GM13977 (cell line): Measurements from ENCODE around the gene TMEM126A.
A peak's percentile ranks its signal among the peaks of the same experiment; 100 is the strongest.
"Not testable (repeated sequence)": the region's sequence is repeated elsewhere in the genome, so short reads cannot be mapped to it uniquely, and the experiment has no call there.

ENCODE experiments used
- DNase-seq: peaks from one replicate; pipeline ENCODE4 v3.0.0; 2012; ENCODE audit warnings: low spot score
- CTCF ChIP-seq: IDR thresholded peaks from 2 replicates; pipeline ENCODE4 v1.5.1; 2012; ENCODE audit warnings: mild to moderate bottlenecking, control low read depth; ENCODE audit not compliant: insufficient read depth; ENCODE audit errors: extremely low read depth, missing control alignments
- in situ Hi-C: fragments of 300-500 bp; cut with MboI; formaldehyde crosslinking; loops from one replicate; pipeline ENCODE4 v1.12.0; 2022; ENCODE audit warnings: low sequenced_read_pairs, low pct_unique_long_range_greater_than_20kb, mixed read lengths, inconsistent platforms; ENCODE audit not compliant: unreplicated experiment

TMEM126A gene

DNA sequence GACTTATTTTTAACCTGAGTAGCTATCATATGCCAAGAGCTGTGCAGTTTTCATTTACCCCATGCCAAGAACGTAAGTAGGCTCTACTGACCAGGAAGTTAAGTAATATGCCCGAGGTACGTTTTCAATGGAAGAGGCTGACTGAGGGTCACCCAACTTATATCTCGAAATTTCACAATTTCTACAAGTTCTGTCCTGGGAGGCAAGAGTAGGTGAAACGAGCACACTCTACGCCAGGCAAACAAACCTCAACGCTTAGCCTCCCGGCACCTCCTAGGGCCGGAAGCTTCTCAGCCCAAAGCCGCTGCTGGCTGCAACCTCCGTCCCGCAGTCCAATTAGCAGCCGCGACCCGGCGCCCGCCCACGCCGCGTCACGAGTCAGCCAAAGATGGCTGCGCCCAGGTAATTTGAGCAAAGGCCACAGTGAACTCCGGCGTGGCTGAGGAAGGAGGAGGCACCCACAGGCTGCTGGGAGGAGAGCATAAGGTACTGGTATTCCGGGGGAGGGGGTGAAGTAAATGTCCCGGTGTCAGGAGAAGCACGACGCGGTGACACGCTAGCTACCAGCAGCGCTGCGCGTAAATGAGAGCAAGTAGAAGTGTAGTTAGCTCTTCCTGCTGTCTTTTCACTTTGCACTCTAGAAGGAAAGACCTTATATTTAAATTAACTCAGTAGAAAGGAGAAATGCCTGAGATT is at the start of gene TMEM126A:
TSS of gene TMEM126A (plus strand) at position 364 of the 696 bp plus-strand sequence. CDS start 2,289 bp downstream, outside the sequence.
- DNase-seq, result peak; percentile 83
- in situ Hi-C loops, result no loop called here
- TF ChIP-seq CTCF, result no peak

GRCh38 chr11:85599083-85599482 is 48.7 kb upstream of the TMEM126A start:
- DNase-seq, result no peak
- in situ Hi-C loops, result loop anchor here (25.0 kb wide), 1 partner anchor 1037 kb away; no protein-coding TSS in a partner anchor
- TF ChIP-seq CTCF, result no peak

GRCh38 chr11:85602526-85603213 is 45.1 kb upstream of the TMEM126A start:
- no peak for TF ChIP-seq CTCF
- DNase-seq, result no peak
- in situ Hi-C loops, result no loop called here

DNA sequence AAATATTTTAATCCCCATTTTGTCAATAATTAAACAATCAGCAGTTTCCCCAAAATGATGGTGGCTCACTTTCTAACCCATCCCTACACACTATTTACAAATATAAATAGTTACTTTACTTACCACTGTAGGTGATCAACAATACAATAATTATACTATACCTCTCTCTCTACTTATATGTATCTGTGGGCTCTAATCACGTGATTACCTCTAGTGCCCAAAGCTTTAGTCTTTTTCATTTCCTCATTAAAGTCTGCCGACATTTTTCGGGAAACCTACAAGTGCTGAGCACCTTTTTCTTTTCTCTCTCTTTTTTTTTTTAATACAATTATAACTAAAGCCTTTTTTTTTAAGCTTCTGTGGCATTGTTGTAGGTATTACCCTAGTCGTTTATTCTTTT is 44.5 kb upstream of the TMEM126A start:
- no peak for DNase-seq
- no peak for TF ChIP-seq CTCF
- in situ Hi-C loops, result no loop called here

DNA sequence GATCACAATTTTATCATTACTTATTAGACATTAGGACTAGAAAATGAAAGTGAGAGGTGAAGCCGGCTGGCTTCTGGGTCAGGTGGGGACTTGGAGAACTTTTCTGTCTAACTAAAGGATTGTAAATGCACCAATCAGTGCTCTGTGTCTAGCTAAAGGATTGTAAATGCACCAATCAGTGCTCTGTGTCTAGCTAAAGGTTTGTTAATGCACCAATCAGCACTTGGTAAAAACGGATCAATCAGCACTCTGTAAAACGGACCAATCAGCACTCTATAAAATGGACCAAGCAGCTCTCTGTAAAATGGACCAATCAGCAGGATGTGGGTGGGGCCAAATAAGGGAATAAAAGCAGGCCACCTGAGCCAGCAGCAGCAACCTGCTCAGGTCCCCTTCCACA is 41.5 kb upstream of the TMEM126A start:
- in situ Hi-C loops, result not testable (repeated sequence)

GRCh38 chr11:85608621-85609020 is 39.1 kb upstream of the TMEM126A start:
- in situ Hi-C loops, DNase-seq: not testable (repeated sequence)

More for the DNA sequence above, 41.5 kb upstream of the TMEM126A start:
- DNase-seq, result not testable (repeated sequence)

- DNase-seq, in situ Hi-C loops: not testable (repeated sequence)
These were observed 38.5 kb upstream of the TMEM126A start for GRCh38 chr11:85609286-85609685.

DNA sequence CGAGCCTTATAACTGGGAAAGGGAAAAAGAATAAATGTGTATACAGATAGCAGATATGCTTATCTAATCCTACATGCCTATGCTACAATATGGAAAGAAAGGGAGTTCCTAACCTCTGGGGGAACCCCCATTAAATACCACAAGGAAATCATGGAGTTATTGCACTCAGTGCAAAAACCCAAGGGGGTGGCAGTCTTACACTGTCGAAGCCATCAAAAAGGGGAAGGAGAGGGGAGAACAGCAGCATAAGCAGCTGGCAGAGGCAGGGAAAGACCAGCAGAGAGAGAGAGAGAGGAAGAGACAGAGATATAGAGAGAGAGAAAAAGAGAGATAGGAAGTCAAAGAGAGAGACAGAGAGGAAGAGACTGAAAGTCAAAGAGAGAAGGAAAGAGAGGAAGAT is 36.1 kb upstream of the TMEM126A start:
- in situ Hi-C loops, DNase-seq: not testable (repeated sequence)
